Activated naive CD4-positive, alpha-beta T cell treated with anti-CD3 and anti-CD28 coated beads, Interleukin-2, amount 10 ng/mL, durations not matched to agents 7 days and 5 days (primary cell): ENCODE data around the gene MAGEB17.

Source experiments
- CTCF ChIA-PET: fragments of 350-600 bp; sonication (Branson Sonifier 250); formaldehyde crosslinking; loops from one replicate; lab custom pipeline; 2021; ENCODE audit warnings: antibody characterized with exemption; lab: Charles Lee
- DNase-seq: peaks from one replicate; pipeline ENCODE4 v3.0.0-alpha.2; 2020
- H3K27ac Mint-ChIP-seq: one replicate; pipeline ENCODE4 v1.8.0; 2021; ENCODE audit warnings: mild to moderate bottlenecking, moderate library complexity, mixed read lengths
- H3K27me3 Mint-ChIP-seq: one replicate; pipeline ENCODE4 v1.8.0; 2021; ENCODE audit warnings: mild to moderate bottlenecking, mixed read lengths
- H3K36me3 Mint-ChIP-seq: one replicate; pipeline ENCODE4 v1.8.0; 2021; ENCODE audit warnings: mixed read lengths
- H3K4me1 Mint-ChIP-seq: one replicate; pipeline ENCODE4 v1.8.0; 2021; ENCODE audit warnings: mixed read lengths
- H3K4me3 Mint-ChIP-seq: one replicate; pipeline ENCODE4 v1.8.0; 2021; ENCODE audit warnings: mild to moderate bottlenecking, moderate library complexity, mixed read lengths
- H3K9me3 Mint-ChIP-seq: one replicate; pipeline ENCODE4 v1.8.0; 2021; ENCODE audit warnings: mixed read lengths

The MAGEB17 gene

GRCh38 chrX:16208601-16209000 is 41.3 kb downstream of the MAGEB17 start:
- CTCF ChIA-PET, result no interaction called here

GRCh38 chrX:16210061-16210460 is 42.8 kb downstream of the MAGEB17 start:
- CTCF ChIA-PET, result no interaction called here
- no peak overlapping the region for H3K4me3 Mint-ChIP-seq
- no peaks in the 10 kb centered on the region for H3K9me3 Mint-ChIP-seq
- H3K4me1 Mint-ChIP-seq, result no peaks in the 10 kb centered on the region
- no peak overlapping the region for H3K27ac Mint-ChIP-seq
- no peaks in the 10 kb centered on the region for H3K36me3 Mint-ChIP-seq
- DNase-seq, result no peak
- H3K27me3 Mint-ChIP-seq, result no peaks in the 10 kb centered on the region

More at GRCh38 chrX:16208601-16209000, 41.3 kb downstream of the MAGEB17 start:
- H3K27ac Mint-ChIP-seq, result no peak overlapping the region
- H3K27me3 Mint-ChIP-seq, result no peaks in the 10 kb centered on the region
- no peak for DNase-seq
- H3K36me3 Mint-ChIP-seq, result no peaks in the 10 kb centered on the region
- H3K4me1 Mint-ChIP-seq, result no peaks in the 10 kb centered on the region
- H3K9me3 Mint-ChIP-seq, result no peaks in the 10 kb centered on the region
- H3K4me3 Mint-ChIP-seq, result no peak overlapping the region

- Mint-ChIP-seq H3K27me3 (no peaks in the 10 kb centered on the region), H3K4me3 (no peak overlapping the region), H3K9me3 (no peaks in the 10 kb centered on the region), H3K27ac (no peak overlapping the region), H3K36me3 (no peaks in the 10 kb centered on the region), H3K4me1 (no peaks in the 10 kb centered on the region)
- no peak for DNase-seq
- CTCF ChIA-PET, result interaction anchor here (0.9 kb wide), 1 partner anchor 89 kb away, joined by 3 read pairs; the partner anchor contains the start of gene GRPR
These were observed 44.7 kb downstream of the MAGEB17 start for GRCh38 chrX:16212024-16212423.

GRCh38 chrX:16212436-16212835 is 45.2 kb downstream of the MAGEB17 start:
- no peak for DNase-seq
- CTCF ChIA-PET, result interaction anchor here (0.9 kb wide), 1 partner anchor 89 kb away, joined by 3 read pairs; the partner anchor contains the start of gene GRPR
- H3K27ac Mint-ChIP-seq, result no peak overlapping the region
- H3K27me3 Mint-ChIP-seq, result no peaks in the 10 kb centered on the region
- H3K4me3 Mint-ChIP-seq, result no peak overlapping the region
- no peaks in the 10 kb centered on the region for H3K4me1 Mint-ChIP-seq
- H3K9me3 Mint-ChIP-seq, result no peaks in the 10 kb centered on the region
- H3K36me3 Mint-ChIP-seq, result no peaks in the 10 kb centered on the region

GRCh38 chrX:16213961-16214360 is 46.7 kb downstream of the MAGEB17 start:
- CTCF ChIA-PET, result no interaction called here
- Mint-ChIP-seq H3K9me3 (no peaks in the 10 kb centered on the region), H3K4me1 (no peaks in the 10 kb centered on the region), H3K27me3 (no peaks in the 10 kb centered on the region), H3K27ac (no peak overlapping the region), H3K36me3 (no peaks in the 10 kb centered on the region), H3K4me3 (no peak overlapping the region)
- no peak for DNase-seq

GRCh38 chrX:16215660-16216059 is 48.4 kb downstream of the MAGEB17 start:
- H3K9me3 Mint-ChIP-seq, result no peaks in the 10 kb centered on the region
- no peaks in the 10 kb centered on the region for H3K4me1 Mint-ChIP-seq
- H3K27ac Mint-ChIP-seq, result no peak overlapping the region
- H3K36me3 Mint-ChIP-seq, result no peaks in the 10 kb centered on the region
- no peak overlapping the region for H3K4me3 Mint-ChIP-seq
- H3K27me3 Mint-ChIP-seq, result no peaks in the 10 kb centered on the region
- DNase-seq, result no peak
- CTCF ChIA-PET, result no interaction called here
